Naive B cell (primary cell): ENCODE measurements around the gene NCSTN. TPM values are rescaled to one million over a fixed set of nuclear protein-coding genes. Genes with fewer than 3 reads are reported as not detected.
A peak's percentile ranks its signal among the peaks of the same experiment; 100 is the strongest.

Experiments used
- ATAC-seq, 2 donors: fragments of 150-1000 bp; cut with Tn5 transposase; 2 replicates each; pipeline ENCODE4 v1.10.0; 2021; ENCODE audit warnings: low read depth in 2 of 2, mild to moderate bottlenecking in 2 of 2, moderate library complexity in 2 of 2
- DNase-seq: peaks from one replicate; pipeline ENCODE4 v3.0.0; 2022
- H3K27ac Mint-ChIP-seq, 6 donors: one replicate each; pipeline ENCODE4 v1.8.0; 2020 to 2022; ENCODE audit warnings: mild to moderate bottlenecking in 6 of 6, mixed read lengths in 6 of 6, moderate library complexity in 5 of 6, inconsistent platforms in 2 of 6
- H3K27me3 Mint-ChIP-seq, 3 donors: one replicate each; pipeline ENCODE4 v1.8.0; 2021 to 2022; ENCODE audit warnings: mixed read lengths in 3 of 3, mild to moderate bottlenecking in 1 of 3
- H3K36me3 Mint-ChIP-seq, 2 donors: one replicate each; pipeline ENCODE4 v1.8.0; 2020 to 2022; ENCODE audit warnings: mixed read lengths in 2 of 2, inconsistent platforms in 1 of 2, mild to moderate bottlenecking in 1 of 2
- H3K4me1 Mint-ChIP-seq, 3 donors: one replicate each; pipeline ENCODE4 v1.8.0; 2020 to 2022; ENCODE audit warnings: mixed read lengths in 3 of 3, inconsistent platforms in 1 of 3, mild to moderate bottlenecking in 1 of 3, moderate library complexity in 1 of 3
- H3K4me3 Mint-ChIP-seq, 8 donors: one replicate each; pipeline ENCODE4 v1.8.0; 2020 to 2022; ENCODE audit warnings: mild to moderate bottlenecking in 8 of 8, mixed read lengths in 8 of 8, moderate library complexity in 8 of 8, inconsistent platforms in 2 of 8
- H3K9me3 Mint-ChIP-seq, 7 donors: one replicate each; pipeline ENCODE4 v1.8.0; 2020 to 2022; ENCODE audit warnings: mixed read lengths in 7 of 7, mild to moderate bottlenecking in 5 of 7, inconsistent platforms in 2 of 7, moderate library complexity in 1 of 7
- polyA plus RNA-seq, 6 donors: library from polyadenylated mRNA; unstranded; fragments of 300-500 nt; fragmentation: Illumina TruSeq; gene quantifications; one replicate each; pipeline ENCODE4 v1.2.3, GENCODE V29; 2021; ENCODE audit warnings: low read depth in 6 of 6

NCSTN gene
- polyA plus RNA-seq, 6 donors from 2014 or later, result 81.1 to 182 (median 89.3) TPM

GRCh38 chr1:160407839-160408801, 64.9 kb downstream of the NCSTN start:
- no peak overlapping the region for H3K4me3 Mint-ChIP-seq
- peak overlapping the region in 1 of 6 donors; percentile 5 for H3K27ac Mint-ChIP-seq
- DNase-seq (no peak), ATAC-seq (no peak)
- H3K27me3 Mint-ChIP-seq, result no peaks in the 10 kb centered on the region
- H3K9me3 Mint-ChIP-seq, result no peaks in the 10 kb centered on the region
- H3K36me3 Mint-ChIP-seq, result no peaks in the 10 kb centered on the region
- H3K4me1 Mint-ChIP-seq, result peaks cover 7 to 12% (median 10%) of the 10 kb centered on the region in 3 donors

Other genes starting within 250 kb of the NCSTN start
- gene IGSF8, start 244.8 kb upstream of the NCSTN start, polyA plus RNA-seq, result 10 to 100 TPM; 33.6 to 53.1 (median 47.7) TPM
- gene ATP1A2, start 227.6 kb upstream of the NCSTN start, polyA plus RNA-seq, result not detected
- not detected for gene ATP1A4, start 191.8 kb upstream of the NCSTN start, polyA plus RNA-seq
- gene CASQ1, start 152.8 kb upstream of the NCSTN start, polyA plus RNA-seq, result not detected
- 10 to 100 TPM; 11.2 to 21.6 (median 14.4) TPM for gene PEA15, start 138.0 kb upstream of the NCSTN start, polyA plus RNA-seq
- 10 to 100 TPM; 39.1 to 61.5 (median 54.3) TPM for gene DCAF8, start 80.8 kb upstream of the NCSTN start, polyA plus RNA-seq
- 100 to 1,000 TPM in 1 of 6 donors, 10 to 100 TPM in 5; 49.2 to 108 (median 57.9) TPM for gene PEX19, start 58.2 kb upstream of the NCSTN start, polyA plus RNA-seq
- gene COPA, start 133 bp upstream of the NCSTN start, polyA plus RNA-seq, result 100 to 1,000 TPM; 107 to 130 (median 119) TPM
- gene NHLH1, start 23.7 kb downstream of the NCSTN start, polyA plus RNA-seq, result not detected
- under 1 TPM in 5 of 6 donors, not detected in 1; 0.05 to 0.19 (median 0.08) TPM for gene VANGL2, start 57.2 kb downstream of the NCSTN start, polyA plus RNA-seq
- gene SLAMF6, start 179.9 kb downstream of the NCSTN start, polyA plus RNA-seq, result 100 to 1,000 TPM; 164 to 256 (median 194) TPM
- 10 to 100 TPM in 5 of 6 donors, 1 to 10 TPM in 1; 8.5 to 20.6 (median 13.1) TPM for gene CD84, start 236.1 kb downstream of the NCSTN start, polyA plus RNA-seq